ENCODE data around the gene DEXI.

DNA sequence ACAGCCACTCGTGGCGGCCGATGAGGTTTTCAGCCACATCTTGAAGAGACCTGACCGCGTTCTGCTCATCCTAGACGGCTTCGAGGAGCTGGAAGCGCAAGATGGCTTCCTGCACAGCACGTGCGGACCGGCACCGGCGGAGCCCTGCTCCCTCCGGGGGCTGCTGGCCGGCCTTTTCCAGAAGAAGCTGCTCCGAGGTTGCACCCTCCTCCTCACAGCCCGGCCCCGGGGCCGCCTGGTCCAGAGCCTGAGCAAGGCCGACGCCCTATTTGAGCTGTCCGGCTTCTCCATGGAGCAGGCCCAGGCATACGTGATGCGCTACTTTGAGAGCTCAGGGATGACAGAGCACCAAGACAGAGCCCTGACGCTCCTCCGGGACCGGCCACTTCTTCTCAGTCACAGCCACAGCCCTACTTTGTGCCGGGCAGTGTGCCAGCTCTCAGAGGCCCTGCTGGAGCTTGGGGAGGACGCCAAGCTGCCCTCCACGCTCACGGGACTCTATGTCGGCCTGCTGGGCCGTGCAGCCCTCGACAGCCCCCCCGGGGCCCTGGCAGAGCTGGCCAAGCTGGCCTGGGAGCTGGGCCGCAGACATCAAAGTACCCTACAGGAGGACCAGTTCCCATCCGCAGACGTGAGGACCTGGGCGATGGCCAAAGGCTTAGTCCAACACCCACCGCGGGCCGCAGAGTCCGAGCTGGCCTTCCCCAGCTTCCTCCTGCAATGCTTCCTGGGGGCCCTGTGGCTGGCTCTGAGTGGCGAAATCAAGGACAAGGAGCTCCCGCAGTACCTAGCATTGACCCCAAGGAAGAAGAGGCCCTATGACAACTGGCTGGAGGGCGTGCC is 35.1 kb downstream of the DEXI start:
- TF ChIP-seq, protein P1, sequence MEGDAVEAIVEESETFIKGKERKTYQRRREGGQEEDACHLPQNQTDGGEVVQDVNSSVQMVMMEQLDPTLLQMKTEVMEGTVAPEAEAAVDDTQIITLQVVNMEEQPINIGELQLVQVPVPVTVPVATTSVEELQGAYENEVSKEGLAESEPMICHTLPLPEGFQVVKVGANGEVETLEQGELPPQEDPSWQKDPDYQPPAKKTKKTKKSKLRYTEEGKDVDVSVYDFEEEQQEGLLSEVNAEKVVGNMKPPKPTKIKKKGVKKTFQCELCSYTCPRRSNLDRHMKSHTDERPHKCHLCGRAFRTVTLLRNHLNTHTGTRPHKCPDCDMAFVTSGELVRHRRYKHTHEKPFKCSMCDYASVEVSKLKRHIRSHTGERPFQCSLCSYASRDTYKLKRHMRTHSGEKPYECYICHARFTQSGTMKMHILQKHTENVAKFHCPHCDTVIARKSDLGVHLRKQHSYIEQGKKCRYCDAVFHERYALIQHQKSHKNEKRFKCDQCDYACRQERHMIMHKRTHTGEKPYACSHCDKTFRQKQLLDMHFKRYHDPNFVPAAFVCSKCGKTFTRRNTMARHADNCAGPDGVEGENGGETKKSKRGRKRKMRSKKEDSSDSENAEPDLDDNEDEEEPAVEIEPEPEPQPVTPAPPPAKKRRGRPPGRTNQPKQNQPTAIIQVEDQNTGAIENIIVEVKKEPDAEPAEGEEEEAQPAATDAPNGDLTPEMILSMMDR (IDR thresholded peaks at IDR 0.05; ENCODE audit: low read depth, low read length, poor library complexity, severe bottlenecking): no peak
- TF ChIP-seq EZH2phosphoT487 (IDR thresholded peaks at IDR 0.05; ENCODE audit: borderline replicate concordance, low read length): no peak
